ENCODE results near the gene FIZ1.

FIZ1 gene

DNA sequence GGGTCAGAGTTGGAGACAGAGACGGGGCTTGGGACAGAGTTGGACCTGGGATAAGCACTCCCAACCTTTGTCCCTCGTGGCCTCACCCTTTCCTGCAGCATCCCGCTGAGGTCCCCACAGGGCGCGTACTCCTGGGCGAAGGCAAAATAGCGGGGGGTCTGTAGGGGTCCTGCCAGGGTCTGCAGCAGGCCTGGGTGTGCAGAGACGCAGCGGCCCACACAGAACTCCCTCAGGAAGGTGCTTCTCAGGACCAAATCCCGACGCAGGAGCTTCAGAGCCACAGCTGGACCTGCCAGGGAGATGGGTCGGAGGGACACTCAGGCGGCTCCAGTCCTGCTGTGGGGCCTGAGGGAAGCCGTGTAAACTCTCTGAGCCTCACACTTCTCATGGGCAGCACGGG is 55.3 kb downstream of the FIZ1 start:
- H3K4me1 ChIP-seq (ENCODE audit: control insufficient read depth in 2 of 2, insufficient read depth in 2 of 2, low read length in 2 of 2): peaks cover 0 to 2% of the 10 kb centered on the region in 2 donors
- H3K9ac ChIP-seq (ENCODE audit: low read depth in 1 of 2, low read length in 2 of 2): no peak overlapping the region
- H3K27me3 ChIP-seq (ENCODE audit: control insufficient read depth in 2 of 2, insufficient read depth in 2 of 2, low read length in 2 of 2): no peaks in the 10 kb centered on the region
- H3K9me3 ChIP-seq (ENCODE audit: control insufficient read depth in 2 of 2, low read length in 2 of 2): no peaks in the 10 kb centered on the region
- no peak overlapping the region for H3K27ac ChIP-seq (ENCODE audit: low read depth in 2 of 2, low read length in 2 of 2)
- no peak overlapping the region for H3K4me3 ChIP-seq (ENCODE audit: low read length in 2 of 2)
- H3K36me3 ChIP-seq (ENCODE audit: control insufficient read depth in 2 of 2, insufficient read depth in 2 of 2, low read length in 2 of 2): no peaks in the 10 kb centered on the region

DNA sequence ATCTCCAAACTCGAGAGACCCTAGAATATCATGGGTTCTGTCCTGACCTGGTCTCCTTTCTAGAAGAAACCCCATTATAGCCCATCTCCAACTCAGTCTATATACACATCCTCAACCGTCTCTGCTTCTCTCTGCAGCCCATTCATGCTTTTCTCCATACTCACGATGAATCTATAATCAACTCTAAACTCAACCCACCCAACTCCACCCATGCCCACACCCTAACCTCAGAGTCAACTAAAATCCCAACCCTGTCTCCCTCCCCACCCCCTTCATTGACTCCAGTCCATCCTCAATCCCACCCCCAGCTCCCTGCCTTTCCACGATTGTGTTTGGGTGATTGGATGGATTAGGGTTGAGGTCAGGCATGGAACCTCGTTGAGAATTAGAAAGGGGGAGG is 55.8 kb downstream of the FIZ1 start:
- H3K4me1 ChIP-seq (ENCODE audit: control insufficient read depth in 2 of 2, insufficient read depth in 2 of 2, low read length in 2 of 2): peaks cover 0 to 2% of the 10 kb centered on the region in 2 donors
- H3K9ac ChIP-seq (ENCODE audit: low read depth in 1 of 2, low read length in 2 of 2): no peak overlapping the region
- no peaks in the 10 kb centered on the region for H3K9me3 ChIP-seq (ENCODE audit: control insufficient read depth in 2 of 2, low read length in 2 of 2)
- no peak overlapping the region for H3K4me3 ChIP-seq (ENCODE audit: low read length in 2 of 2)
- H3K36me3 ChIP-seq (ENCODE audit: control insufficient read depth in 2 of 2, insufficient read depth in 2 of 2, low read length in 2 of 2): no peaks in the 10 kb centered on the region
- H3K27ac ChIP-seq (ENCODE audit: low read depth in 2 of 2, low read length in 2 of 2): no peak overlapping the region
- no peaks in the 10 kb centered on the region for H3K27me3 ChIP-seq (ENCODE audit: control insufficient read depth in 2 of 2, insufficient read depth in 2 of 2, low read length in 2 of 2)

DNA sequence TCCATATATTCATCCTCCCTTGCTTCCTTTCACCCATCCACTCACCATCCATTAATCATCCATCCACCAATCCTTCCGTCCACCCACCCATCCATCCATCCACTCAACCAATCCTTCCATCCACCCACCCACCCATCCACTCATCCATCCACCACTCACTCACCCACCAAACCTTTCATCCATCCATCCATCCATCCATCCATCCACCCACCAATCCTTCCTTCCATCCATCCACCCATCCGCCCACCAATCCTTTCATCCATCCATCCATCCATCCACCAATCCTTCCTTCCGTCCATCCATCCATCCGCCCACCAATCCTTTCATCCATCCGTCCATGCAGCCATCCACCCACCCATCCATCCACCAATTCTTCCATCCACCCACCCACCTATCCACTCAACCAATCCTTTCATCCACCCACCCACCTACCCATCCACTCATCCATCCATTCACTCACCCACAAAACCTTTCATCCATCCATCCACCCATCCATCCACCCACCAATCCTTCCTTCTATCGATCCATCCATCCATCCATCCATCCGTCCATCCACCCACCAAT is 56.9 kb downstream of the FIZ1 start:
- Histone ChIP-seq H3K4me1 (ENCODE audit: control insufficient read depth in 2 of 2, insufficient read depth in 2 of 2, low read length in 2 of 2) (peaks cover 0 to 2% of the 10 kb centered on the region in 2 donors), H3K27ac (ENCODE audit: low read depth in 2 of 2, low read length in 2 of 2) (no peak overlapping the region), H3K9me3 (ENCODE audit: control insufficient read depth in 2 of 2, low read length in 2 of 2) (no peaks in the 10 kb centered on the region), H3K9ac (ENCODE audit: low read depth in 1 of 2, low read length in 2 of 2) (no peak overlapping the region), H3K27me3 (ENCODE audit: control insufficient read depth in 2 of 2, insufficient read depth in 2 of 2, low read length in 2 of 2) (no peaks in the 10 kb centered on the region), H3K36me3 (ENCODE audit: control insufficient read depth in 2 of 2, insufficient read depth in 2 of 2, low read length in 2 of 2) (no peaks in the 10 kb centered on the region), H3K4me3 (ENCODE audit: low read length in 2 of 2) (no peak overlapping the region)

All from mucosa of rectum (tissue), 2 donors.